Measurements from ENCODE around the gene RAB31. TPM values are rescaled to one million over a fixed set of nuclear protein-coding genes. Genes with fewer than 3 reads are reported as not detected.

Gene RAB31
- total RNA-seq, 4 donors from 2014 or later = 3.2 to 7.1 (median 4.4) TPM

- Histone ChIP-seq H3K27me3 (no peaks in the 10 kb centered on the region), H3K36me3 (no peaks in the 10 kb centered on the region), H3K4me3 (no peak overlapping the region), H3K4me1 (no peaks in the 10 kb centered on the region), H3K27ac (no peak overlapping the region), H3K9me3 (no peaks in the 10 kb centered on the region)
- no peak for DNase-seq
- intact Hi-C loops (cut with DNase I; ENCODE audit: low total_unique reads) = no loop called here
- no peak for TF ChIP-seq POLR2A (IDR thresholded peaks at IDR 0.05)
- TF ChIP-seq, protein P1, sequence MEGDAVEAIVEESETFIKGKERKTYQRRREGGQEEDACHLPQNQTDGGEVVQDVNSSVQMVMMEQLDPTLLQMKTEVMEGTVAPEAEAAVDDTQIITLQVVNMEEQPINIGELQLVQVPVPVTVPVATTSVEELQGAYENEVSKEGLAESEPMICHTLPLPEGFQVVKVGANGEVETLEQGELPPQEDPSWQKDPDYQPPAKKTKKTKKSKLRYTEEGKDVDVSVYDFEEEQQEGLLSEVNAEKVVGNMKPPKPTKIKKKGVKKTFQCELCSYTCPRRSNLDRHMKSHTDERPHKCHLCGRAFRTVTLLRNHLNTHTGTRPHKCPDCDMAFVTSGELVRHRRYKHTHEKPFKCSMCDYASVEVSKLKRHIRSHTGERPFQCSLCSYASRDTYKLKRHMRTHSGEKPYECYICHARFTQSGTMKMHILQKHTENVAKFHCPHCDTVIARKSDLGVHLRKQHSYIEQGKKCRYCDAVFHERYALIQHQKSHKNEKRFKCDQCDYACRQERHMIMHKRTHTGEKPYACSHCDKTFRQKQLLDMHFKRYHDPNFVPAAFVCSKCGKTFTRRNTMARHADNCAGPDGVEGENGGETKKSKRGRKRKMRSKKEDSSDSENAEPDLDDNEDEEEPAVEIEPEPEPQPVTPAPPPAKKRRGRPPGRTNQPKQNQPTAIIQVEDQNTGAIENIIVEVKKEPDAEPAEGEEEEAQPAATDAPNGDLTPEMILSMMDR (IDR thresholded peaks at IDR 0.05 in 4 of 5, conservative IDR thresholded peaks at IDR 0.05 in 1 of 5) = no peak
- in situ Hi-C loops (cut with MboI; ENCODE audit: low sequenced_read_pairs in 4 of 4) = no loop called here
- no peak for ATAC-seq
Observed at GRCh38 chr18:9724797-9725585, 16.9 kb downstream of the RAB31 start.

- Histone ChIP-seq H3K4me3 (no peak overlapping the region), H3K4me1 (no peaks in the 10 kb centered on the region), H3K36me3 (no peaks in the 10 kb centered on the region), H3K27ac (no peak overlapping the region), H3K9me3 (no peaks in the 10 kb centered on the region), H3K27me3 (no peaks in the 10 kb centered on the region)
- DNase-seq = no peak
- no peak for ATAC-seq
- intact Hi-C loops (cut with DNase I; ENCODE audit: low total_unique reads) = no loop called here
- in situ Hi-C loops (cut with MboI; ENCODE audit: low sequenced_read_pairs in 4 of 4) = no loop called here
- TF ChIP-seq, protein P1 (IDR thresholded peaks at IDR 0.05 in 4 of 5, conservative IDR thresholded peaks at IDR 0.05 in 1 of 5) = no peak
- TF ChIP-seq POLR2A (IDR thresholded peaks at IDR 0.05) = no peak
Observed at GRCh38 chr18:9726175-9726574, 18.1 kb downstream of the RAB31 start.

GRCh38 chr18:9726936-9727335 lies 18.8 kb downstream of the RAB31 start:
- Histone ChIP-seq H3K36me3 (no peaks in the 10 kb centered on the region), H3K27ac (no peak overlapping the region), H3K4me1 (no peaks in the 10 kb centered on the region), H3K9me3 (no peaks in the 10 kb centered on the region), H3K27me3 (no peaks in the 10 kb centered on the region), H3K4me3 (no peak overlapping the region)
- intact Hi-C loops (cut with DNase I; ENCODE audit: low total_unique reads) = no loop called here
- DNase-seq (no peak), ATAC-seq (no peak)
- in situ Hi-C loops (cut with MboI; ENCODE audit: low sequenced_read_pairs in 4 of 4) = no loop called here
- no peak for TF ChIP-seq POLR2A (IDR thresholded peaks at IDR 0.05)
- TF ChIP-seq, protein P1 (IDR thresholded peaks at IDR 0.05 in 4 of 5, conservative IDR thresholded peaks at IDR 0.05 in 1 of 5) = no peak

- Histone ChIP-seq H3K36me3 (no peaks in the 10 kb centered on the region), H3K27ac (no peak overlapping the region), H3K4me1 (no peaks in the 10 kb centered on the region), H3K9me3 (no peaks in the 10 kb centered on the region), H3K4me3 (no peak overlapping the region), H3K27me3 (no peaks in the 10 kb centered on the region)
- in situ Hi-C loops (cut with MboI; ENCODE audit: low sequenced_read_pairs in 4 of 4) (no loop called here), intact Hi-C loops (cut with DNase I; ENCODE audit: low total_unique reads) (no loop called here)
- ATAC-seq = no peak
- no peak for TF ChIP-seq POLR2A (IDR thresholded peaks at IDR 0.05)
- TF ChIP-seq, protein P1 (IDR thresholded peaks at IDR 0.05 in 4 of 5, conservative IDR thresholded peaks at IDR 0.05 in 1 of 5) = no peak
- no peak for DNase-seq
Observed at GRCh38 chr18:9730786-9731185, 22.7 kb downstream of the RAB31 start.

All from gastrocnemius medialis (tissue), 4 donors.